Endodermal cell (in vitro differentiated cells): ENCODE data around the gene FGF22. TPM values are rescaled to one million over a fixed set of nuclear protein-coding genes. Genes with fewer than 3 reads are reported as not detected.

Source experiments
- DNase-seq: peaks from one replicate; pipeline ENCODE4 v3.0.0-alpha.2; 2017
- H3K27ac ChIP-seq: 2 replicates; pipeline ENCODE4 v1.5.1; 2013; ENCODE audit warnings: mild to moderate bottlenecking, low read depth, low read length, moderate library complexity
- H3K27me3 ChIP-seq: 2 replicates; pipeline ENCODE4 v1.6.1; 2013; ENCODE audit warnings: mild to moderate bottlenecking, low read length, moderate library complexity; ENCODE audit not compliant: insufficient read depth, control insufficient read depth, poor library complexity, severe bottlenecking
- H3K36me3 ChIP-seq: 2 replicates; pipeline ENCODE4 v1.7.0; 2013; ENCODE audit warnings: mild to moderate bottlenecking, low read length, moderate library complexity; ENCODE audit not compliant: control insufficient read depth, insufficient read depth
- H3K4me1 ChIP-seq: one replicate; pipeline ENCODE4 v1.7.0; 2013; ENCODE audit warnings: low read length; ENCODE audit not compliant: control insufficient read depth, insufficient read depth
- H3K4me3 ChIP-seq: 2 replicates; pipeline ENCODE4 v1.5.1; 2013; ENCODE audit warnings: mild to moderate bottlenecking, low read length, moderate library complexity
- H3K9ac ChIP-seq: 2 replicates; pipeline ENCODE4 v1.6.1; 2013; ENCODE audit warnings: mild to moderate bottlenecking, low read length, moderate library complexity; ENCODE audit not compliant: poor library complexity, severe bottlenecking; ENCODE audit errors: extremely low read depth
- H3K9me3 ChIP-seq: 2 replicates; pipeline ENCODE4 v1.6.1; 2013; ENCODE audit warnings: mild to moderate bottlenecking, low read length, moderate library complexity; ENCODE audit not compliant: control insufficient read depth
- H3K27ac Mint-ChIP-seq: 2 replicates; pipeline ENCODE4 v1.8.0; 2020; ENCODE audit warnings: mixed read lengths
- H3K27me3 Mint-ChIP-seq: 2 replicates; pipeline ENCODE4 v1.8.0; 2021; ENCODE audit warnings: mild to moderate bottlenecking, mixed read lengths; ENCODE audit not compliant: insufficient read depth
- H3K36me3 Mint-ChIP-seq: 2 replicates; pipeline ENCODE4 v1.8.0; 2020; ENCODE audit warnings: low read depth, mixed read lengths
- H3K4me1 Mint-ChIP-seq: 2 replicates; pipeline ENCODE4 v1.8.0; 2020; ENCODE audit warnings: mixed read lengths
- H3K4me3 Mint-ChIP-seq: 2 replicates; pipeline ENCODE4 v1.8.0; 2020; ENCODE audit warnings: mild to moderate bottlenecking, moderate library complexity, mixed read lengths
- H3K9me3 Mint-ChIP-seq: 2 replicates; pipeline ENCODE4 v1.8.0; 2020; ENCODE audit warnings: mild to moderate bottlenecking, mixed read lengths
- CTCF ChIP-seq: fragments of 200-600 bp; sonication (generic); conservative IDR thresholded peaks from 2 replicates; pipeline ENCODE4 v1.5.0; 2021; ENCODE audit warnings: antibody characterized with exemption, mild to moderate bottlenecking
- WGBS, 2 experiments: methylation state at CpG; one replicate each; pipeline versions ENCODE4 v1.1.5 to v1.1.7; 2013; ENCODE audit warnings: missing lambda C conversion rate in 2 of 2, mixed read lengths in 1 of 2; ENCODE audit not compliant: insufficient coverage in 1 of 2, insufficient read length in 1 of 2; 5-methylcytosine and 5-hydroxymethylcytosine counted together
- total RNA-seq, 2 donors: library from RNA; stranded (reverse); fragmentation: NEBNext Ultra II Directional in 1 of 2; extraction: Animal tissue kit (Norgen Biotek cat#: 25700) in 1 of 2; gene quantifications; 2 replicates in 1 of 2; 3 replicates in 1 of 2; pipeline ENCODE4 v1.2.1, GENCODE V29; 2021

Gene FGF22
- total RNA-seq, 2 donors from 2014 or later = 0.81 to 0.82 TPM

GRCh38 chr19:632579-633067 lies 7.1 kb upstream of the FGF22 start:
- H3K4me3 Mint-ChIP-seq = peak overlapping the region; percentile 94
- Histone ChIP-seq H3K36me3 (peaks cover 27% of the 10 kb centered on the region), H3K9ac (peak overlapping the region; percentile 81), H3K9me3 (no peaks in the 10 kb centered on the region), H3K4me1 (peaks cover 2% of the 10 kb centered on the region), H3K27ac (peak overlapping the region; percentile 32), H3K27me3 (peaks cover 7% of the 10 kb centered on the region), H3K4me3 (peak overlapping the region; percentile 99)
- H3K27me3 Mint-ChIP-seq = peaks cover 12% of the 10 kb centered on the region
- no peak for TF ChIP-seq CTCF
- no peaks in the 10 kb centered on the region for H3K9me3 Mint-ChIP-seq
- WGBS, 2 experiments = 0 to 1% methylated on average over 18 to 35 of the region's 35 CpGs
- H3K27ac Mint-ChIP-seq = peak overlapping the region; percentile 95
- H3K4me1 Mint-ChIP-seq = peaks cover 8% of the 10 kb centered on the region
- DNase-seq = peak; percentile 87
- H3K36me3 Mint-ChIP-seq = peaks cover 30% of the 10 kb centered on the region

GRCh38 chr19:633068-633785 lies 6.5 kb upstream of the FGF22 start, which contains the start of gene POLRMT:
TSS of gene POLRMT (minus strand) at chr19:633537. CDS start at chr19:633512, 25 bp downstream.
- no peaks in the 10 kb centered on the region for H3K9me3 Mint-ChIP-seq
- DNase-seq = peak; percentile 99
- H3K9ac ChIP-seq = peak within 1 kb of the TSS; percentile 81
- H3K36me3 ChIP-seq = peaks cover 22% of the 10 kb centered on the region
- no peaks in the 10 kb centered on the region for H3K9me3 ChIP-seq
- H3K4me3 ChIP-seq = peak within 1 kb of the TSS; percentile 99
- peaks cover 25% of the 10 kb centered on the region for H3K36me3 Mint-ChIP-seq
- peak within 1 kb of the TSS; percentile 55 for H3K27ac ChIP-seq
- H3K4me1 Mint-ChIP-seq = peaks cover 8% of the 10 kb centered on the region
- peak within 1 kb of the TSS; percentile 94 for H3K4me3 Mint-ChIP-seq
- peak within 1 kb of the TSS; percentile 97 for H3K27ac Mint-ChIP-seq
- H3K27me3 ChIP-seq = peaks cover 9% of the 10 kb centered on the region
- 0% methylated on average over 45 to 67 of the region's 67 CpGs for WGBS, 2 experiments
- H3K27me3 Mint-ChIP-seq = peaks cover 18% of the 10 kb centered on the region
- no peak for TF ChIP-seq CTCF
- peaks cover 2% of the 10 kb centered on the region for H3K4me1 ChIP-seq

- H3K27ac Mint-ChIP-seq = peak overlapping the region; percentile 97
- DNase-seq = no peak
- Histone ChIP-seq H3K36me3 (peaks cover 14% of the 10 kb centered on the region), H3K27me3 (peaks cover 16% of the 10 kb centered on the region), H3K4me1 (peaks cover 2% of the 10 kb centered on the region), H3K9me3 (no peaks in the 10 kb centered on the region), H3K4me3 (peak overlapping the region; percentile 99), H3K9ac (peak overlapping the region; percentile 78), H3K27ac (peak overlapping the region; percentile 55)
- no peaks in the 10 kb centered on the region for H3K9me3 Mint-ChIP-seq
- H3K27me3 Mint-ChIP-seq = peaks cover 26% of the 10 kb centered on the region
- peak overlapping the region; percentile 94 for H3K4me3 Mint-ChIP-seq
- H3K4me1 Mint-ChIP-seq = peaks cover 8% of the 10 kb centered on the region
- TF ChIP-seq CTCF = no peak
- H3K36me3 Mint-ChIP-seq = peaks cover 17% of the 10 kb centered on the region
- 31 to 57% methylated on average over 14 to 32 of the region's 32 CpGs for WGBS, 2 experiments
Measured at GRCh38 chr19:633786-634639, 5.7 kb upstream of the FGF22 start.
